Right kidney (tissue), 1 donor: ENCODE data around the gene ADAMTS20.
"Not testable (repeated sequence)": the region's sequence is repeated elsewhere in the genome, so short reads cannot be mapped to it uniquely, and the experiment has no call there.

Source experiments
- DNase-seq: peaks from one replicate; pipeline ENCODE4 v3.0.0-alpha.2; 2016

ADAMTS20 gene

DNA sequence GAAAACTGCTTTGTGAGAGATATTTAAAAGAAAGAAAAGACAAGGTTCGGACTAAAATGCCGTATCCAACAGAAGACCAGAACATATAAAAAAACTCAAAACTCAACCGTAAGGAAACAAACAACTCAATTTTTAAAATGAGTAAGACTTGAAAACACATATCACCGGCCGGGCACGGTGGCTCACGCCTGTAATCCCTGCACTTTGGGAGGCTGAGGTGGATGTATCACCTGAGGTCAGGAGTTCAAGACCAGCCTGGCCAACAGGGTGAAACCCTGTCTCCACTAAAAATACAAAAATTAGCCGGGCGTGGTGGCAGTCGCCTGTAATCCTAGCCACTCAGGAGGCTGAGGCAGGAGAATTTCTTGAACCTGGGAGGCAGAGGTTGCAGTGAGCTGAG lies 192.0 kb downstream of the ADAMTS20 start:
- DNase-seq, result not testable (repeated sequence)

DNA sequence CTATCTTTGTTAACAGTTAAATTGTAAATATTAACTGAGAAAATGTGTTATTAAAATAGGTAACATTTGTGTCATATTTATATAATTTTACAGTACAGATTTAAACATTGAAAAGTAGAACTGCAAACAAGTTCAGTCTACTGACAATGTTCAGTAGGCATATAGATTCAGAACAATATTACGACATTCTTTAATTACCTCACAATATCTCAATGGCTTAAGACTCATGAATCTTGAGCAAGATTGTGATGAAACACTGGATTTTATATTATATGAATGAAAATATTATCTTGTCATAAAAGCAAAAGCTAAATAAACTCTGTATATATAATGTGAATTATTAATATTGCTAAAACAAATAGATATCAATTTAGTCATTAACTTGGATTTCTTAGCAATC lies 194.9 kb downstream of the ADAMTS20 start:
- no peak for DNase-seq

DNA sequence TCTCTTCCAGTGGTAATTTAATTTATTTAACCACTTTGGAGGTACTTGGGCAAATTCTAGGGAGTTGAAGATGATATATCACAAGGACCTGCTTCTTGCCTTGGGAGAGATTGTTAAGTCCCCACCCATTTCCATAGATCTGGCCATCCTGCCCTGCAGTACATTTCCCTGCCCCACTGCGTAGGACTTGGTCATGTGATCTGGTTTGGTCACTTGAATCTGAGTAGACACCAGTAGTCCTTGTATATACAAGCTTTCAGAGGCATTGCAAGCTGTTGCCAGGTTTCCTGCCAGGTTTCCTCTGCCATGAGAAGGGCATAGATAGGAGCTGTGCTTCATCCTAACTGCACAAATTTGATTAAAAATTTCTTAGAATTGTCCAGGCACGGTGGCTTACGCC lies 200.0 kb downstream of the ADAMTS20 start:
- DNase-seq, result no peak

DNA sequence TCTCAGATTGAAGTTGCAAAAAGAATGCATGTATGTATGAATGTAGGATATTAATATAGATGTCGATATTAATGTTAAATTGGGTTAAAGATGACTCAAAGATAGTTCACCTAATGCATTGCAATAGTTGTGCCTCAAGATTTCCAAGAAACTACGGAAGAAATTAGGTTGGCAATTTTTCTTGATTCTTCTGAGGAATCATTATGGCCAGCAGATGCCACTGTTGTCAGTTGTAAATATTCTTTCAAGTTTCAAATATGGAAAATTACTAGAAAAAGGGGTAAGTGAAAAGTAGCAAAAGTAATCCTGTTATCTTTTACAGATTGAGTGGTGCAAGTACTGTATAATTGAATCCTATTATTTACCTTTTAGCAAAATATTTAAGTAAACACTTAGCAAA lies 202.1 kb downstream of the ADAMTS20 start:
- no peak for DNase-seq

DNA sequence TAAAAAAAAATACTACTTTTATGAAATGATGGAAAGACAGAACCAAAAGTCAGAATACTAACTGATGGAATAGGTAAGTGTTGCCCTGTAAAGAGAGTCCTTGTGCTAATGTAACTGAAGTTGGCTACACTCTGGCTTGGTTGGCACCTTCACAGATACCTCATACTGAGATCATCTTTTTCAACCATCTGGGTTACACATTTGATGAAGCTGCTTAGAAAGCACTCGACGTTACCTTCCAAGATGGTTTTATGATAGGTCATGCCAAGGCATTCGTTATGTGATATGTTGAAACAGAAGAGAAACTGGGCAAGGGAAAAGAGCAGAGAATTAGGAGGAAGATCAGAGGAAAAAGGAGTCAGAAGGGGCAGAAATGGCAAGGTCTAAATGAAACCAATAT lies 203.8 kb downstream of the ADAMTS20 start:
- no peak for DNase-seq

DNA sequence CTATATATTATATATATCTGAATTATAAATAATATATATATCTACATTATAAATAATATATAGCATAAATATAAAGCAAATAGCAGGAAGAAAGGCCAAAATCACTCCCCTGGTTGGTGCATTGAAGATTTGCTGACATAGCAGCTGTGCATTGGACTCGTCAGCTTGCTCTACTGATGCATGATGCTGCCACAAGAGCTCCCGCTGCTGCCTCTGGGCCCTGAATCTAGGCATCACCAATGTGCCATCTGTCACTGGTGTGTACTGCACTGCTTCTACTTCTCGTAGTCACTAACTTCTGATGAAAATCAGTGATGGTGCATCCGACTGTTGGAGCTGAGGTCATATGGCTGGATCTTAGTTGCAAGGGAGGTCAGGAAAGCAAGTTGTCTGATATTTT lies 205.0 kb downstream of the ADAMTS20 start:
- DNase-seq, result no peak

DNA sequence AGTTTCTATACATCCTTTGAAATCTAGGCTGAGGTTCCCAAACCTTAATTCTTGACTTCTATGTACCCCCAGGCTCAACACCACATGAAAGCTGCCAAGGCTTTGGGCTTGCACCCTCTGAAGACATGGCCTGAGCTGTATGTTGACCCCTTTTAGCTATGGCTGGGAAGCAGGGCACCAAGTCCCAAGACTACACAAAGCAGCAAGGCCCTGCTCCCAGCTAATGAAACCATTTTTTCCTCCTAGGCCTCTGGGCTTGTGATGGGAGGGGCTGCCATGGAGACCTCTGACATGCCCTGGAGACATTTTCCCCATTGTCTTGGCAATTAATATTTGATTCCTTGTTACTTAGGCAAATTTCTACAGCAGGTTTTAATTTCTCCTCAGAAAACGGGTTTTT lies 207.0 kb downstream of the ADAMTS20 start:
- no peak for DNase-seq

DNA sequence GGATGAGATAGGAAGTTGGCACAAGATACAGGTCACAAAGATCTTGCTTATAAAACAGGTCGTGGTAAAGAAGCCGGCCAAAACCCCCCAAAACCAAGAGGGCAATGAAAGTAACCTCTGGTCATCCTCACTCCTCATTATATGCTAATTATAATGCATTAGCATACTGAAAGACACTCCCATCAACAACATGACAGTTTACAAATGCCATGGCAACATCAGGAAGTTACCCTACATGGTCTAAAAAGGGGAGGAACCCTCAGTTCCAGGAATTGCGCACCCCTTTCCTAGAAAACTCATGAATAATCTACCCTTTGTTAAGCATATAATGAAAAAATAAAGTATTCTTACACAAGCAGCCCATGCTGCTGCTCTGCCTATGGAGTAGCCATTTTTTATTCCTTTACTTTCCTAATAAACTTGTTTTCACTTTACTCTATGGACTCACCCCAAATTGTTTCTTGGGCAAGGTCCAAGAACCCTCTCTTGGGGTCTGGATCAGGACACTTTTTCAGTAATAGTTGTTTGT lies 210.2 kb downstream of the ADAMTS20 start:
- not testable (repeated sequence) for DNase-seq

DNA sequence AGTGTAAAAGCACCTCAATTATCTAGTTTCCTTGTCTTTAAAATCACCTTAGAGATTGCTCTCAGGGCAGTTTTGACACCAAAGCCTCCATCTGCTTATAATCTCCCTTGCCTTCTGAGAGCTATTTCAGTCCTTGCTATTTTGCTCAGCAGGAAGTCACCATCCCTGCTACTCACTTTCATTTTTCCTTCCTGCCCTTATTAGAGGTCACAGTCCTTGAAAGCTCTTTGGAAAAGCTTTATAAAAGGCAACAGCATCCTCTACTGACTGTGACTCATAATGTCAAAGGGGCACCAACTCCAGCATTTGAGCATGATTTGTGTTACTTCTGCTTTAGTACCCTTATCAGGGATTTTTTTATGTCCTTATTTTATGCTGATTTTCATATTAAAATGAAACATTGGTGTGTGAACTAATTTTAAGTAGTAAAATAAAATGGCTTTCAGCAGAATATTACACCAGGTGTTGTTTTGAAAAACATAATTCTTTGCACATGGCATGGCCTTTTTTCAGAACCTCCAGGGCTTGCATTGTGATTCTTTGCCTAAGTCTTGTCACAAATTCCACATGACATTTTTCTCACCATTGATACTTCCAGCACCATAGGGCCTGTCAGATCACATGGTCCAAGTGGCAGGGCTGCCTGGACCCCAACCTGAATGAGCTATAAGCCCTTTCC lies 213.0 kb downstream of the ADAMTS20 start:
- no peak for DNase-seq

DNA sequence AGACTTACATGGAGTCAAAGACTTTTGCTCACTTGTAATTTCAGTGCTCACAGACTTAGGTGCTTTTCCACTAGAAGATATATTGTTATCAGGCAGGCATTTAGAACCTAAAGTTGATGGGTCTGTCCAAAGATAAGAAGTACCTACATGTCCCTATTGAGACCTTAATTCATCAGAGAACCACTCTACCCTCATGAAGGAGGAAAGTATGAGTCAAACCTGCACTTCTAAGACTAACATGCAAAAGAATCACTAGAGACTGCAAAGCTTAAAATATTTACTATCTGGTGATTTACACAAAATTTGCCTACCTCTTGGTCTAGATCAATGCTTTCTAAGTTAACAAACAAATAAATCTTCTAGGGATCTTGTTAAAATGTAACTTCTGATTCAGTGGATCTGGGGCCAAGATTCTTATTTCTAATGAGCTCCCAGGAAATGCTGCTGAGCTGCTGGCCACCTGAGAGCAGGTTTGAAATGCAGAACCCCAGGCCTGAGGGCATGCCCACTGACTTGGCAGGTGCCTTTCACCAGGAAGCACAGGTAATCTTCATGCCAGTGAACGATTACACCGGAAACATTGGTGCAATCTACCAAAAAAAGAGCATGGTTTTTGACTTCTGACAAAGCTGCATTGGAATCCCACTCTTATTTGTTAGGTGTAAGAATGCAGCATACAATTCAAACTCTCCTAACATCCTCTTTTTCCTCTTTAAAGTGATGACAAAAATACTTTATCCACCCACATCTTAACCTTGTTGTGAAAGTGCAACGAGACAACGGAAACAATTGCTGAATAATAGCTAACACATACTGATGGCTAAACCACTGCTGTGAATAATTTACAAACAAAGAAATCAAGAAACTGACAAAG lies 214.2 kb downstream of the ADAMTS20 start:
- no peak for DNase-seq

DNA sequence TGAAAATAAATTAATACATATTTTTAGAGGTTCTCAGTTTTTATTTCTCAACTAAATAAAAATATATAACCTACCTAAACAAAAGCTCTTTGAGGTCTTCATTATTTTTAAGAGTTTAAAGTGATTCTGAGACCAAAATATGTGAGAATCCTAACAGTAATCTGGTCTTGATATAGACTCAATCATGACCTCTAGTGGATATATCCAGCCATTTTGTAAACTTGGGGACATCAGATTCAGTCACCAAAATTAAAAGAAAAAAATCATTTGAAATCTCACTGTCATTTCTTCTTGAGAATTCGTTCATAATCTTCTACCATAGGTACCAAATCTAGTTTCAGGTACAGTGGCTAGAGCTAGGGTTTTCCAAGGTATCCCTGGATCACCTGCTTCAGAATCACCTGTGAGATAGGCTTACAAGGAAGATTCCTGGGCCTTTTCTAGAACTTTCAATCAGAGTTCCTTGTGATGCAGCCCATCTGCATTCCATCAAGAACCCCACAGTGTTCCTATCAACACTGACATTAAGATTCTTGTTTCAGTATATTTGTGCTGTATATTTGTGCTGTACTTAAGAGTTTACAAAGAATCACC lies 214.9 kb downstream of the ADAMTS20 start:
- no peak for DNase-seq

DNA sequence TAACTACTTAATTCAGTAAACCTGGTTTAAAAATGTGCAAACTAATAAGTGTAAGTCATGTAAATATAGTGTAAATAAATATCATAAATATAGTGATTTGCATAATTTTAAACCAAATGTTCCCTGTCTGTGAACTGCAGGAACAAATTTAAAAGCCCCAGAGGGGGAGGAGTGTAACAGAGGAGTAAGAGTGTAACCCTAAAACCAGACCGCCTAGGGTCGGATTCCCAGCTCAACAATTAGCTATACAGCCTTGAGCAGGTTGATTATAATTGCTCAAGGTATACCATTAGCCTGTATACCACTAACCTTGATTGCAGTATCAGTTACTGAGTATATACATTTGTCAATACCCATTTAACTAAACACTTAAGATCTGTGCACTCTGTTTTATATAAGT lies 218.4 kb downstream of the ADAMTS20 start:
- DNase-seq, result no peak

DNA sequence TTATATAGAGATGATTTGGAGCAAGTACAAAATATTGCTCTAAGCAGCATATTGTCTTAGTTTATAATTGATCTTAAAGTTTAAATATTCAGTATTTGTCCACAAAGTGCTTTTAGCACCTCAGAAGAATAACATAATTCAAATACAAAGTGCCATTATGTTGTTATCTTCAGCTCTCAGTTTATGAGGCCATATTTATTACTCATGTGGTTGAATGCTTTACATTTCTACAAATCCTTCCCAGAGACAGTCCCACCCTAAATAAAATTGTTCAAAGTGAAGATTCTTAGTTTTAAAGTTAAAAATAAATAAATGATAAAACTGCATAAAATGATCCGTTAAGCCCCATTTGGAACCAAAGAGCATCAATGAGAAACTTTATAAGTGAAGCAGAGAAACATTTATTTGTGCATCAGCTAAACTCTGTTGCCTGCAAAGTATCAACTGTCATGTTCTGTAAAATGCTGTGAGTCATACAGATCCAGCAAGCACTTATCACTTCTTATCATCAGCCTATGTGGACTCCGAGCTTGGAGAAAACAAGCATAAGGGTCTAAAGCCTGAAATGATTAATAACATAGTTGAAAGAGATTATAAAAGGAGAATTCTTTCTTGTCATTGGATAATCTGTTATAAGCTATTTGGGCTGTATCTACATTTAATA lies 218.9 kb downstream of the ADAMTS20 start:
- no peak for DNase-seq

DNA sequence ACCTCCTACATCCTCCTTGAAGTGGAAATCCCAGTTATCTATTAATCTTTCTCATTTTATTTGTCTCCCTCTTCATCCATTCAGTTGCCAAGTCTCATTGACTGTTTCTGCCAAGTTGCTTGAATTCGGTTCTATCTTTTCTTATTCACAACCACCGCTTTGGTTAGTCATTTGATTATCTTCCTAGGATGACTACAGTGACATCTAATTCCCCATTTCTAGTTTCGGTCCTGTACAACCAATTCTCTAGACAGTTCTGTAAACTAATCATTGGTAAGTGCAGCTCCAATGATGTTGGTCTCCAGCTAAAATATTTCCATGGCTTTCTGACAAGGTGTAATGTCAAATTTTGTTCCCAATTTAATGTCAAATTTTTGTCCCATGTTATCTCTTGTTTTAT lies 220.1 kb downstream of the ADAMTS20 start:
- DNase-seq, result no peak

DNA sequence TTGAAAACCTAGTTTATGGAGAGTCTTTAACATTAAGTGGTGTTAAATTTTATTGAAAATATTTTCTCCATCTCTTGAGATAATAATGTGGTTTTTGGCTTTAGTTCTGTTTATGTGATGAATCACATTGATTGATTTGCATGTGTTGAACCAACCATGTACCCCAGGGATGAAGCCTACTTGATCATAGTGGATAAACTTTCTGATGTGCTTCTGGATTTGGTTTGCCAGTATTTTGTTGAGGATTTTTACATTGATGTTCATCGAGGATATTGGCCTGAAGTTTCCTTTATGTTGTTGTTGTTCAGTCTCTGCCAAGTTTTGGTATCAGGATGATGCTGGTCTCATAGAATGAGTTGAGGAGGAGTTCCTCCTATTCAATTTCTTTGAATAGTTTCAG lies 222.6 kb downstream of the ADAMTS20 start:
- DNase-seq, result no peak

DNA sequence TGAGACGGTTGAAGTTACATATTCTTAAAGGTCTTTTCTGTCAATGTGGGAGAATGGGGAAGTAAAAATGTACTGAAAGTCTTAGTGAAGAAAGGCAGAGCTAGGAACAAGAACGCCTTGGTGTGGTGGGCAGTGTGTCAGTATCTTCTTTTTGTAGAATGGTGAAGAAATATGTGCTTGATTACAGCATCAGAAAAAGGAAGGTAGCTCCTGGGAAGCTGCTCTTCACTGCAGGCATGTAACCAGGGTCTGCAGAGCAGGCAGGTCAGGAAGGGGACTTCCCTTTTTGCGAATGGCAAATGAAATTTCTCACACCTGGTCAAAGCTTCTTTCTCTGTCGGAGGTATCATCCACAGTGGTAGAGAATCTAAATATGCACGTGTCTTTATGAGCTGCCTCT lies 226.2 kb downstream of the ADAMTS20 start:
- DNase-seq, result no peak

DNA sequence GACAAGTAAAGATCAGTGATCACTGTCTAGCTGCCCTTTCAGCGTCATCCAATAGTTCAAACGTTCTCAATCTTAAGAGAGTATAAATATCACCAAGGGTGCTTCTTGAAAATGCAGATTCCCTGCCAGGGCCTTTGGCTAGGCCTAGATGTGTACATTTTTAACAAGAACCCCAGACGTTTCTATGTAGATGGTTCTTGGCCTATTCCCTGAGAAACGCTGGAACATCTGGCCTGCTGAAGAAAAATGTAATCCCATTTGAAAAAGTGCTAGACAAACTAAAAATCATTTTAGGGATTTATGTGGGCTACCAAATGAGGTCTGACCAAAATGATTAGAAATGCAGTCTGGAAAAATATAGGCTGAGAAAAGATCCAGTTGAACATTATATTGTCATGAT lies 231.7 kb downstream of the ADAMTS20 start:
- no peak for DNase-seq

DNA sequence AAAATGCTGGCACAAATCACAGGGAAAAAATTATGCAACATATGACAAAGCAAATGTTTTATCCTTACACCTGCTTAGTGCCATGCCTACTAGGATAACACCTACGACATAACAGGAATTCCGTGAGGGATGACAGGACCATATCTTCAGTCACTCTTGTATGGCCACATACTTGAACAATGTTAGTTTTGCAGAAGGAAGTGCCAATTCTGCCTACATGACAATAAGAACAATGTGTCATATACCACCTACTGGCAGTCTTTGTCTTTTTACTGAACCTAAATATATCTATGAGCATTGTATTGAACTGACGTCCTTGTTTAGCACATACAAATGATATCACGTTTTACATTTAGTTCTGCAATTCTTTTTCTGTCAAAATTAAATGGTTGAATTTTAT lies 234.0 kb downstream of the ADAMTS20 start:
- DNase-seq, result no peak

DNA sequence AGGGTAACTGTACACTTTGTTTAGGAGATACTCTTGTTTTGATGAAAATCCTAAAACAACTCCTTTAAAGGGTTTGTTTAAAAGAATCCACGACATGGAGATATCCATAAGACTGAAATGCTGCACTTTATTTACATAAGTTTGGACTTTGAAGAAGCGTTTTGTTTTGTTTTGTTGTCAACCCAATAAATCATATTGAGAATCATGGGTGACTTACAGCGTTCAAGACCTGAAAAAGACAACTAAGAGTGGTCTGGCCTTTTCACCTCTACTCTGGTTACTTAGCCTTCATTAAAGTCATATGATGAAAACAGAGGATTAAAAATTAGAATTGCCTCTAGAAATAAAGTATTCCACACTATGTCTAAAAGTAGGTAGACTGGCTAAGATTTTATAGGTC lies 234.8 kb downstream of the ADAMTS20 start:
- no peak for DNase-seq

DNA sequence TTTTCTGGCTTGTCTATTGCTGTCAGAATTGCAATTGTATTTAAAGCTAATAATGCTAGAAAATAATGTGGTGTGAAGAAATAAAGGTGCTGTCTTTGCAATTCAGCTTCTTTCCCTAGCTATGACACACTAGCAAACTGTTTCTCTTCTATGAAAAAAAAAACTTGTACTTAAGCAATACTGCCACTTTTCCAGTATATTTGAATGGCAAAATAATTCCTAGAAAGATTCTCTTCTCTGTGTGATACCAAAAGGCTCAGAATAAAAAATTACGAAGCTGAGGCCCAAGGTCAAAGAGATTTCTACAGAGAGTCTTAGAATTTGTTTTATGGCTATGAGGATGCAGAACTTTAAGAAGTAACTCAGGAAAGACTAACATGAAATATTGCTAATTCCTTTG lies 235.5 kb downstream of the ADAMTS20 start:
- DNase-seq, result no peak

DNA sequence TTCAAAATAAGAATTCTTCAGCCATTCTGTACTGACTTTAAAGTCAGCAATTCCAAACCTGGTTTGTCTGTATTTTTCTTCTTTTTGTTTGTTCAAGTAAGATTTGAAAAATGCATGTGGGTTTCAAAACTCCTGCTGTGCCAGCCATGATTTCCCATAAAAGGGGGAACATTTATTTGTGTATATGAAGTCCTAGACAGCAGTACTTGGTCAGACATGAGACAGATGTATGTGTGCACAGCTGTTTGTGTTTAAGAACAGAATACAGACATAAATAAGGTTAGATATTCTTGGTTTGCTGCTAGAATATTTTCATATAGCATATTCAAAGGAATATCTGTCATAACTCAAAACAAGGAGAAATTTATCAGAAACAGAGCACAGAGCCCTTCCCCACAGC lies 236.0 kb downstream of the ADAMTS20 start:
- no peak for DNase-seq

DNA sequence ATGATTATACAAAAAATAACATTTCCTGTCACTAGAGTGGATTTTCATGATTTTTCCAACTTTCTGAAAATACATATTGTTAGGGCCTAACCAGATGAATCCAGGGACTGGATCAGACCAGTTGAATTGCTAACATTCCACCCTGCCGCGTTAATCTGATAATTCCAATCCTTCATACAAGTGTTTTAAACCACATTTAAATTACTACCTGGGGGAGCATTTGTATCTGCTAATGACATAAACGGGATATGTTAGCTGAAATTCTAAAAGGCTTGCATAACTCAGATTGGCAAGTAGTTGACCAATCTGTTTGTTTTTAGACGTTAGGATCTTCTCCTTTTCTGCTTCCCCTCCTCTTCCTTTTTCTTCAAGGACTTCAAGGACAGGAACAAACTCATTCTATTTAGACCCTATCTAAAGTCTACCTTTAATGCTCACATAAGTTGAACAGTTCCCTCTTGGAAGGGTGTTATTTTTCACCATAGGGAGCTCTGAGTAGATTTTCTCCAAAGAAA lies 239.0 kb downstream of the ADAMTS20 start:
- no peak for DNase-seq

DNA sequence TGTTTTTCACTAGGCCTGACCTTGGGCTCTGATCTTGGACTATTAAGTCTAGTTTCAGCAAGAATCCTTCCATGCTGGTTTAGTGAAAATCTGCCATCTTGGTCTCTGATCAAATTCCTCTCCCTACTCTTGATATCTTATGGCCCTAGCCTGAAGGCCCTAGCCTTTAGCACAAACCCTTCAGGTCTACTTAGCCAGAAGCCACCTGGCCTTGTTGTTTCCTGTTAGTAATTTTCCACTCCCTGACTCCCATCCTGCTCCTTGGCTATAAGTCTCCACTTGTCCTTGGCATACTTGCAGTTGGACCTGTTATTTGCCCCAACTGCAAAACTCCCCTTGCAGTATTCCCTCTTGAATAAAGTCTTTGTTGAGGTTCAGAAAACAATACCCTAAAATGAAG lies 241.4 kb downstream of the ADAMTS20 start:
- DNase-seq, result no peak
